Renal pelvis (tissue), 4 donors: Measurements from ENCODE around the gene MFAP4. TPM values are rescaled to one million over a fixed set of nuclear protein-coding genes. Genes with fewer than 3 reads are reported as not detected.
"Not testable (repeated sequence)": the region's sequence is repeated elsewhere in the genome, so short reads cannot be mapped to it uniquely, and the experiment has no call there.

Experiments used
- DNase-seq: peaks from one replicate; pipeline ENCODE4 v3.0.0-alpha.2; 2013
- polyA plus RNA-seq, 3 donors: library from polyadenylated mRNA; unstranded; fragments of 120-200 nt; gene quantifications; one replicate each; pipeline ENCODE4 v1.2.1, GENCODE V29; 2013; ENCODE audit not compliant: insufficient read length in 3 of 3

Gene MFAP4
- polyA plus RNA-seq, 3 donors: 162 to 259 (median 181) TPM

DNA sequence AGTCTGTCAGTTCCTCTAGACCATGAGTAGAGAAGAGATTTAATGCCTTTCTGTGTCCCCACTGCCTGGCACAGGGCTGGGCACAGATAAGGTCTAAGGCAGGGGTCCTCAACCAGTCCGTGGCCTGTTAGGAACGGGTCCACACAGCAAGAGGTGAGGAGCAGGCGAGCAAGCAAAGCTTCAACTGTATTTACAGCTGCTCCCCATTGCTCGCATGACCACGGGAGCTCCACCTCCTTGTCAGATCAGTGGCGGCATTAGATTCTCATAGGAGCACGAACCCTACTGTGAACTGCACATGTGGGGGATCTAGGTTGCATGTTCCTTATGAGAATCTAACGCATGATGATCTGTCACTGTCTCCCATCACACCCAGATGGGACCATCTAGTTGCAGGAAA, 26.2 kb downstream of the MFAP4 start:
- DNase-seq: no peak

DNA sequence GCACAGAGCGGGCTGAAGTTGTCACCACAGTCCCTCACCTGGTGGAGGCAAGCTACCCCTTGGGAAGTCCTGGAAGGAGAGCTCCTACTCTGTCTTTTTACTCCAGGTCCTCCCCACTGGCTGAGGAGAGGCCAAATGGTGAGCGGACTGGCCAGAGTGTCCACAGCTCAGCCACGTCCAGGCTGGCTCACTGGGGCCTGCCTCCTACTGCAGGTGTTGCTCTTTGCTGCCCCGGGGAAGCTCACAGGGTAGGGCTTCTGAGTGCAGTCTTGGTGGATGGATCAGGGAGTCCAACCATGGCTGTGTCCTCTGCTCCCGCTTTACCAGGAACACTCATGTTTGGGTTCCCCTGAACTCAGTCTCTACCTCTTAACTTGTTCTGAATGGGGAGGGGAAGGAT, 27.1 kb downstream of the MFAP4 start:
- DNase-seq: no peak

DNA sequence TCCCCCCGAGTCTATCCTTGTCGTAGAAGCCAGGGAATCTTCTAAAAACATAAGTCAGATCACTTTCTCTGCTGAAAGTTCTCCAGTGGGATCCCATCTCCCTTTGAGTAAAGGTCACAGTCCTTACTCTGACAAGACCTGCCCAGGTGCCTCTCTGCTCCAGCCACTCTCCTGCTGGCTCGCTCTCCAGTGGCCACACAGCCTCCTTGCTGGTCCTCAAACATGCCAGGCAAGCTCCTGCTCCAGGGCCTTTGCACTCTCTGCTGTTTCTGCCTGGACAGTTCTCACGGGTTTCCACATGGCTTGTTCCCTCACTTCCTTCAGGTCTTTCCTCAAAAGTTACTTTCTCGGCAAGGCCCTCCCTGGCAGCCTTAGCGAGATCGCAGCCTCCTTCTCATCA, 27.8 kb downstream of the MFAP4 start:
- no peak for DNase-seq

DNA sequence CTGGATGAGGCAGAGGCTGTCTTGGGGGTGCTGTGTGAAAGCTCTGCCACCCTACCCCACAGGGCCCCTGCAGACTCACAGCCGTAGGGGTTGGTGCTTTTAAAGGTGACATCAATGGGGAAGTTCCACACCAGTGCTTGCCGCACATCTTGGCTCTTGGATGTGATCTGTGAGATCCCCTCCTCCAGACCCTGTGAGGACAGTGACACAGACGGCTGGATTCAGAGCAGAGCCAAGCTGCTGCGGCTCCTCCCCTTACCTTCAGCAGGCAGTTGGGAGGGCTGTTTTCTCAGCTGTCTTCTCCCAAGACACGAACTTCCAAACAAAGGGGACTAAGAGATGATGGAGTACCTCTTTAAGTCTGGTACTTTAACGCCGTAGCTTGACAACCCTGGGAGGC, 29.2 kb downstream of the MFAP4 start:
- no peak for DNase-seq

DNA sequence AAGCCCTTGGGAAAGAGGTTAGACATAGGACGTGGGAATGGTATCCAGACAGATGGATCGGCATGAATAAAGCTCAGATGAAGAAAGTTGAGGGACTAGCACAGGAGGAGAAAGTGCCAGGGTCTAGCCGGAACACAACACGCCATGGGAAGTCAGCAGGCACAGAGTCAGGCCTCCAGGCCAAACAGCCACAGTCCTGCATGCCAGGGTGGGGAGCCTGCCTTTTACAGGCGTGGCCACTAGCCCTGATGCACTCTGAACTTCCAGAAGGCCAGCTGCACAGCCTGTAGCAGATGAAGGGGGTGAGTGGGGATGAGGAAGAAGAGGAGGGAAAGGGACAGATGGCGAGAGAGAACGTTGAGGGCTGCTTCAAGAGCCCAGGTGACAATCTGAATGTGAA, 29.6 kb downstream of the MFAP4 start:
- no peak for DNase-seq

DNA sequence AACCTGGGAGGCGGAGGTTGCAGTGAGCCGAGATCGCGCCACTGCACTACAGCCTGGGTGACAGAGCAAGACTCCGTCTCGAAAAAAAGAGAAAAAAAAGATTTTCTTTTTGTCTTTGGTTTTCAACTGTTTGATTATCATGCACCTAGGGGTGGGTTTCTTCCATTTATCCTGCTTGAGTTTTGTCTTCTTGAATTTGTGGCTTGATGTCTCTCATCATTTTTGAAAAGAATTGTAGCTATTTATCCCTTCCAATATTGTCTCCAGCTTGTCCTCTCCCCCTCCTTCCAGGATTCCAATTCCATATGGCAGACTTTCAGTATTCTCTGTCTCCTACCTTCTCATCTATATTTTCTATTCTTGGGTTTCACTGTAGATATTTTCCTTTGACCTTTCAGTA, 32.2 kb downstream of the MFAP4 start:
- DNase-seq: no peak

DNA sequence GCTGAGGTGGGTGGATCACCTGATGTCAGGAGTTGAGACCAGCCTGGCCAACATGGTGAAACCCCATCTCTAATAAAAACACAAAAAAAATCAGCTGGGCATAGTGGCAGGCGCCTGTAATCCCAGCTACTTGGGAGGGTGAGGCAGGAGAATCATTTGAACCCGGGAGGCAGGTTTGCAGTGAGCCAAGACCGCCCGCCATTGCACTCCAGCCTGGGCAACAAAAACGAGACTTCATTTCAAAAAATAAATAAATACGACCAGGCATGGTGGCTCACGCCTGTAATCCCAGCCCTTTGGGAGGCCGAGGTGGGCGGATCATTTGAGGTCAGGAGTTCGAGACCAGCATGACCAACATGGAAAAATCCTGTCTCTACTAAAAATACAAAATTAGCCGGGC, 33.6 kb downstream of the MFAP4 start:
- DNase-seq: not testable (repeated sequence)

DNA sequence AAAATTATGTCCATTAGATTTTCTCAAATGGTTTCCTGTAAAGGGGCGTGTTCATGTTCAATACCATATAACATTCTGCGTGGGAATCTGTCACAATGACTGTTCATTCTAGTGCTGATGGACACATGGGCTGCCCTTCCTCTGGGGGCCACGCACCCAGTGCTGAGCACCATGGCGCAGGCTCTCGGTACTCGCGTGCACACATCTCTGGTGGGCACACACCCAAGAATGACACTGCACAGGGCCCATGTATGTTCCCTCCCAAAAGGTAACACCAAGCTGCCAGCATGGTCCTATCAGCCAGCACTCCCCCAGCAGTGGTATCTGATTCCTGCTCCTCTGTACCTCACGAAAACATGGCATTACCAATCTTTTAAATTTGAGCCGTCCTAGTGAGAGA, 38.2 kb downstream of the MFAP4 start:
- DNase-seq: no peak

DNA sequence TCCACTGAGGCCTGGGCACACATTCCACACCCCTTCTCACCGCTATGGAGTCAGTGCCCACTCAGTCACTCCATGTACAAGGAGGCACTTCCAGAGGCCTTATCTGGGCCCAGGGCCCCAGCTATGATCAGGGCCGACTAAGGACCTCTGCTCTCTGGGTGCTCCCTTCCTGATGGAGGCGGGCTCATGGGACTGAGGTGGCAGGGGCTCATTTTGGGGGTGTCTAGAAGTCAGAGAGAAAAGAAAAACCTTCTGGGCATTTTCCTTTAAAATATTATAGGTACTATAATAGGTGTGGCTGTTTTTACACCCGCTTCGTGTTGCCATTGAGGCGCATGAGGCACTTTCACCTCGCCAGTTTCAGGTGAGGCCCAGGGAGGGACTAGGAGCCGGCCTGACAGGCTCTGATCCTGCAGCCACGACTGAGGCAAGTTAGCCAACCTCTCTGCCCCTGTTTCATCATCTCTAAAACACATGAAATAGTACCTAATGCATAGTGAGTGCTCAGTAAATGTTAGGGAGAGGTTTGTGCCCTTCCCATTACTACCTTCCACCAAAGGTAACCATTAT, 38.8 kb downstream of the MFAP4 start:
- DNase-seq: no peak

DNA sequence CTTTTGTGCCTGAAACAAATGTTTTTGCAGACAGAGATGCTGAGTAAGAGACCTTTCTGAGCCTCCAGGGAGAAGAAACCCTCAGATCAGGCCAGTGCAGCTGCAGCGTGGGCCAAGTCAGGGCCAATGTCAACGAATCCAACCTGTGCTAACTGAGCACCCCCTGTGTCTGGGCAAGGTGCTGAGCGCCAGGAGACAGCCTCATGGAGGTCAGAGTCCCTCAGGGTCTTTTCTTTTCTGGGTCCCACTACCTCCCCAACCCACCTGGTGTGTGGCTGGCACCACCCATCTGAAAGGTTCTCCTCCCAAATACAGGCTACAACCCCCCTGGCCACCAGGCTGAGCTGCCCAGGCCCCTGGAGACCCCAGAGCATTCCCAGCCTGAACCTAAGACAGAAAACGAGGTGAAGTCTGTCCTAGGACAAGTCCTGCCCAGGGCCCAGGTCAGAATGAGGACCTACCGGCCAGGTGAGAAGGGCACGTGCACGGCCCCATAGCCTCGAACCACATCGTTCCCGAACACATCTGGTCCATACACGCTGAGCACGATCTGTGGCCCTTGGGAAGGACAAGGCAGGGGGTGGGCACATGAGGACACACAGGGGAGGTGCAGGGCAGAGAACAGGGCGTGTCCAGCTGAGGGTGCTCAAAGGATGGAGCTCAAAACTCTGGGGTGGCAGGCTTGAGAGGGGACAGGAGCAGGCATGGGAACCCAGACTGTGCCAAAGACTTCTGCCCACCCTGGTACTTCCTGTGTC, 39.5 kb downstream of the MFAP4 start:
- no peak for DNase-seq

DNA sequence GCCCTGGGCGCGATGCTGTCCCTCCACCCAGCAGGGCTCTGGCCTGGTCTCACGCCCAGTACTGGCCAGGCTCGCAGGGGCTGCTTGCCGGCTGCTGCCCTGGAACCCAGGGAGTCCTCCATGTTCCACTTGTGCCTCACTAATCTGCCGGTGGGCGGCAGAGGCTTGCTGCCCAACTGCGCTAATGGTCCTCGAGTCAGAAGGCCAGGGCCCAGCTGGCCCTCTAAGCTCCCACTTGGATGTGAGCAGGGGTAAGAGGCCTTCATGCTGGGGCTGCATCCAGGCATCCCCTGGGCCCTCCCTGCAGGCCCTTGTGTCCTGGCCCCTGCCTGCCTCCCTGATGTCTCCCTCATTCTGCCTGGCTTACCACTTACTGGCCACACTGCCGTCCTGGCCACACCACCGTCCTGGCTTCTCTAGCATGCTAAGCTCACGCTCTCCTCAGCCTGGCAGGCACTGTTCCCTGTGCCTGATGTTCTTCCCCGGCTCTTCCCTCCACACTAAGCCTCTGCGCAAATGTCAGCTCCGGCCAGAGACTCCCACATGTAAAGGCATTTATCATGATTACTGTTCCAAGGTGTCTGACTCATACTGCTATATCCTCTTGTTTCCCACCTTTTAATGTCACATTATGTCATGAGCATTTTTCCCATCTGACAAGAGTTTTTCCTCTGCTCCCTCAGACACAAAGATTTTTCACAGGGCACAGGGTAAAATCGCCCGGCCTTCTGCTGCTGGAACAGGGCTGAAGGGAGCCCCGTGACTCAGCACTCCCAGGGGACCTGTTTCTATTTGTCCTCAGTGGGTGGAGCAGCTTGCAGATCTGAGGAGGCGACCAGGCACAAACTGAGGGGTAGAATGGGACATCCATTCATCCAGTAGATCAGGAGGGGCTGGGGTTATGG, 40.4 kb downstream of the MFAP4 start:
- DNase-seq: no peak

DNA sequence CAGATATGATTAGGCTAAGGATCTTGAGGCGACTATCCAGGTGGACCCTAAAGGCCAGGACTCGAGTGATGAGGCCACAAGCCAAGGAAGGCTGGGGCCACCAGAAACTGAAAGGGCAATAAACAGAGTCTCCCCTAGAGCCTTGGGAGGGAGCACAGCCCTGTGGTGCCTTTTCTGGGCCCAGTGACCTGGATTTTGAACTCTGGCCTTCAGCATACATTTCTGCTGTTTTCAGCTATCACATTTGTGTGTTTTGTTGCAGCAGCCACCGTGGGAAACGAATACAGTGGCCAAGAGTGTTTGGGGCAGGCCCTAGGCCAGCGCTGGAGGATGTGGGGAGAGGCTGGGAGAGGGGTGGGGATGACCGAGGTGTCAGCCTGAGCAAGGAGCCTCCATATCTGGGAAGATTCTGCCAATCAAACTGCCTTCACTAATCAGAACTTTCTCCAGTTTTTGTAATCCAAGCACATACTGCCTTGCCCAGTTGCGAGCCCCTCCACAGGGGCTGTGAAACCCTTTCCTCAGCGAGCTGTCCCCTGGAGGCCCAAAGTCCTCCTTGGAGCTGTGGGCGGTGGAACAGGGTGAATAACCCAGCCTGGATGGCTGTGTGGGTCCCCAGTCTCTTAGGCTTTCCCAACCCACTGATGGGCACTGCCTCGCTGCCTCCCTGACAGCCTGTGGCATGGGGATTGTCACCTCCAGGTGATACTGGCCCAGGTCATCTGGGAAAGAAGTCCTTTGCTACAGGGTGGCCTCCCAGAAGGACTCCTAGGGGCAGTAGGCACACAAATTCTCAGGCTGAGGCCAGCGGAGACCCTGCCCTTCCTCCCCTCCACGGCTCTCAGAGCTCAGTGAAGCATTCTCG, 41.3 kb downstream of the MFAP4 start:
- no peak for DNase-seq

DNA sequence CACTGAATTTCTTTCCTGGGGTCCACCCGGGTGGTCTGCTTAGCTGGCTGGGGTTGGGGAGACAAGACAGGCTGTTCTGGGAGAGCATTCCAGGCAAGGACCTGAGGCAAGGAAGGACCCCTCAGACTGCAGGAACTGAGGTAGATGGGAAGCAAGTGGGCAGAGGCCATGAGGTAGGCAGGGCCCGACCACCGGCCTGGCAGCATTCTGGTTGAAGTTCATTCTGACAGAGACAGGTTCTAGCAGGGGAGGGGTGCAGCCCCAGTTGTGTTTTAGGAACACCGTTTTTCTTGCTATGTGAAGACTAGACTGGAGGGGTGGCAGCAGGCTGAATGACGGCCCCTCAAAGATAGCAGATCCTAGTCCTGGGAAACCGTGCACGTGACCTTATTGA, 41.9 kb downstream of the MFAP4 start:
- no peak for DNase-seq

DNA sequence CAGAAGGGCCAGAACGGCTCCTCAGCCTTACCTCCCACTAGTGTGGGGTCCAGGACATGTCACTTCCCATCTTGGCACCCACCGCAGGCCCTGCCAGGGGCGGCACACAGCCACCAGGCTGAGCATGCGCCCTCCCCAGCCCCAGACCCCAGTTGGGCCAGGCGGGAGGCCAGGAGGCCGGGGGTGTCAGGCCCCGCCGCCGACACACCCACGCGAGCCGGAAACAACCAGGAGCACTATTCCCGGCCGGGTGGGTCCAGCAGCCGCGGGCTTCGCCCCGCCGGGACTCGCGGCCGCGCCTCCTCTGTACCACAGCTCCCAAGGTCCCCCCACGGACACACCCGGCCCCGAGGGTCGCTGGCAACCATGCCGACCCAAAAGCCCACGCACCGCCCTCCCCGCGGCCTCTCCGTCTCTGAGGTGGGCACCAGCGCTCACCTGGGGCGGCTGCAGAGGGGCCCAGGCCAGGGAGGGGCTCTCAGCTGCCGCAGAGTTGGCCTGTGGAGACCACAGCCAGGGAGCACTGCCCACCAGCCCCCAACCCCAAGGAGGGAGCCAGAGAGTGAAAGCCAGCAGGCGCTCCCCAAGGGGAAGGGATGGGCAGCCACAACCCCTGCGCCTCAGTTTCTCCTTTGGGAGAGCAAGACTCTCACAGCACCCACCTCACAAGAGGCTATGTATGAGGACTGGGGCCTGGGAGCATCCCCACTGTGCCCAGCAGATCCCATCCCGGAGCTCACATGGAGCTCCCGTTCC, 42.5 kb downstream of the MFAP4 start:
- DNase-seq: no peak

DNA sequence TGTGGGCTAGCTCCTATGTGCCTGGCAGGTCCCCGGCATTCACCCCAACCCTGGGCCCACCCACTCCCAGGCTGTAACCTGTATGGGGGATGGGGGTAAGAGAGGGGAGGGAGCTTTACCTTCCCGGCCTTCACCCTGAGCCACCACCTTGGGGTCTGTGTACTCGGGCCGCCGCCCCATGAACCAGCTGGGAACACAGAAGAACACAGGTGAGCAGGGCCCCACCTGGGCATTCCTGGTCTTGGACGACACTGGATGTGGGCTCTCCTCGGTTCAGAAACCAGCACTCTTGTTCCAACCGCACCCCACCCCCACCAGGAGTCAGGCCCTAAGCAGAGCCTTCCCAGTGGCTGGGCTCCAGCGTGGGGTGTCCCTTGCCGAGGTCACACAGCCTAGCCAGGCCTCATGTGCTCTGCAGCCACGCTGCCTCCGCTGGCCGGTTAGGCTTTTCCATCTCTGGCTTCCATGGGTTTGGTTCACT, 43.3 kb downstream of the MFAP4 start:
- no peak for DNase-seq

DNA sequence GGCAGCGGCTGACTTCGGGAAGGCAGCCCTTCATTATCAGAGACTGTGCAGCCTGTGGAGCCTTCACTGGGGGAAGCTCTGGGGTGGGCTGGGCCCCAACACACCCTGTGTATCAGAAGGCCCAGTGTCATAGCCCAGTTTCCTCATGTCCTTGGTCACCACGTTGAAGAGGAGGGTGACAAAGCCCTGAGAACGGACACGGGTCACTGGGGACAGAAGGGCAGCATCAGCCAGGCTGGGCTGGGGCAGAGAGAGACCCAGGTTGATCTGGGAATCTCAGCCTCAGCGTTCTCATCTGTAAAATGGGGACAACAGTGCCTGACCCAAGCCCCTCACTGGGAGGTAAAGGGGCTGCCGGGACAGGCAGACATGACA, 43.7 kb downstream of the MFAP4 start:
- DNase-seq: no peak

DNA sequence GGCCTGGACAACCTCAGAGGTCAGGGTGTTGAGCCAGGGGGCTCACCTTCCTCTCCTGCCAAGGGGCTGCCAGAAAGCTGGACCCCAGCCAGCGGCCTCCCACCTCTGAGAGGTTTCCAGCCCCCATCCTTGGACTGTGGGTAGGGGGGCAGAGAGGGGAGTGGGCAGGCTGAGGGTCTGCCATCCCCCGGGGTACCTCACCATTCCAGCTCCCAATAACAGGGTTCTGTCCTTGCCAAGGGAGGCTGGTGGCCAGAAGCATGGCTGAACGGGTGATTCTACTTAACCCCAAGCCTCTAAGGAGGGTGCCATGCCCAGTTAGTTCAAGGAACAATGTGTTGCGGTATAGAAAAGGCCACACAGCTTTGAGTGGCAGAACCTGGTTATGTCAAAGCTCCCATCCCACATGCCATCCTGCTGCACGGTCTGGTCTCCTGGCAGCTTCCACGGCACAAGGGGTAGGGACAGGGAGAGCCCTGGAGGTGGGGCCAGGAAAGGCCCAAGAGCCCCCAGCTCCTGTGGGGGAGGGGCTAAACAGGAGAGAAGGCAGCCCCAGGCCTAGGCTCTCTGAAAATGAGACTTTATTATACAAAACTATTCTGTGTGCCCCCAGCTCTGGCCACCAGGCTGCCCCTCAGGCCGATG, 44.3 kb downstream of the MFAP4 start:
- no peak for DNase-seq

DNA sequence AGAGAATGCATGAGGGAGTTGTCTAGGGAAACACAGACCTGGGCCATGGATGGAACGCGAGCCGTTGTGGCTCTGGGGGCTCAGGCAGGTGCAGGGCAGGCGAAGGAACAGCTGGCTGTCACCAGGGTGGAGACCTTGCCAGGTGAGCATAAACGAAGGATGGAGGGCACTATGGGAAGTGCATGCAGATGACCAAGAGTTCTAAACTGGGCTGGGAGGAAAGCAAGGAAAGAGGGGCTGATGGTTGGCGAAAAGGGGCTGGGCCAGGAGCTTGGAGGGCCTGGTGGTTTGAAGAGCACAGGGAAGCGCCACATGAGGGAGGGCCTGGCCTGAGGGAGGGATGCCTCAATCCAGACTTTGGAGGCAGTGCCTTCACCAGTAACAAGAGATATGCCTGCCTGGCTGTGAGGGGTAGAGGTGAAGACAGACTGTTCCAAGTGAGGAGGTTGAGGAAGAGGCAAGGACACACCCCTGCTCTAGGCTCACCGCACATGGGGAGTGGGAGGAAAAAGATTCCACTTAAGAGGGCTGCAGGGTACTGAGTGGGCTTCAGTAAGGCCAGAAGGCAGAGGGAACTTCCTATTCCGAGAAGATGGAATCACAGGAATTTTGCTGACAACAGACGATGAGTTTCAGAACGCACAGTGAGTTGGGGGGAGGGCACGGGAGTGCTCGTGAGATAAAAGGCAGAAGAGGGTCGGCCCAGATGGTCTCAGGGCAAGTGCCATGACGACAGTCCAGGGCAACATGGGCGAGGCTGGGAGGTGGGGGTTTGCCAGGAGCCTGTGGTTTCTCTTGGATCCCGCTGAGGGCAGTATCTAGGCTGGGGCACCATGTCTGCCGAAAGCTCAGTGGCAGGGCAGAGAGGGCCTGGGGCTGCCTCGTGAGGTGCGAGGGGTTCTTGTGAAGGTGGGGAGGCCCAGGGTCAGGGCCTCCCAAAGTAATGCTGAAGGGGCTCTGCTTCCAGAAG, 45.1 kb downstream of the MFAP4 start:
- DNase-seq: no peak

DNA sequence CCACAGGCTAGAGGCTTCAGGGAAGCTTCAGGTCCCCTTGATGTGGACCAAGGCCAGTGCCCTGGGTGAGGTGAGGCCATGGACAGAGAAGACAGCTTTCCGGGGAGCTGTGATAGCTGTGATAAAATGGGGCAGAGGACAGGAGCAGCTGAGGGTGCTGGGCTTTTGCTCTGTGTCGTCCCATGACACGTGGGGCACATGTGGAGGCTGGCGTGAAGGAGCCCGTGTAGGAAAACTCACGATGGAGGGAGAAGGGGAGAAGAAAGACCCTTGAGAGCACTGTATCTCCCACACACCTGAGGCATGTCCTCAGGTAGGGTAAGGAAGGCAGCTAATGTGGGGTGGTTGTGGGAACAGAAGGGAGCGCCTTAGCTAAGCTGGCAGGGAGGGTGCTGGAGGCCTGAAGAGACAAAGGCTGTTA, 45.8 kb downstream of the MFAP4 start:
- DNase-seq: no peak
